ENCODE measurements around the gene ZNF593OS. TPM values are rescaled to one million over a fixed set of nuclear protein-coding genes. Genes with fewer than 3 reads are reported as not detected.

The ZNF593OS gene
- total and polyA plus RNA-seq, 4 donors = 0.10 to 0.32 TPM; not detected in 2

DNA sequence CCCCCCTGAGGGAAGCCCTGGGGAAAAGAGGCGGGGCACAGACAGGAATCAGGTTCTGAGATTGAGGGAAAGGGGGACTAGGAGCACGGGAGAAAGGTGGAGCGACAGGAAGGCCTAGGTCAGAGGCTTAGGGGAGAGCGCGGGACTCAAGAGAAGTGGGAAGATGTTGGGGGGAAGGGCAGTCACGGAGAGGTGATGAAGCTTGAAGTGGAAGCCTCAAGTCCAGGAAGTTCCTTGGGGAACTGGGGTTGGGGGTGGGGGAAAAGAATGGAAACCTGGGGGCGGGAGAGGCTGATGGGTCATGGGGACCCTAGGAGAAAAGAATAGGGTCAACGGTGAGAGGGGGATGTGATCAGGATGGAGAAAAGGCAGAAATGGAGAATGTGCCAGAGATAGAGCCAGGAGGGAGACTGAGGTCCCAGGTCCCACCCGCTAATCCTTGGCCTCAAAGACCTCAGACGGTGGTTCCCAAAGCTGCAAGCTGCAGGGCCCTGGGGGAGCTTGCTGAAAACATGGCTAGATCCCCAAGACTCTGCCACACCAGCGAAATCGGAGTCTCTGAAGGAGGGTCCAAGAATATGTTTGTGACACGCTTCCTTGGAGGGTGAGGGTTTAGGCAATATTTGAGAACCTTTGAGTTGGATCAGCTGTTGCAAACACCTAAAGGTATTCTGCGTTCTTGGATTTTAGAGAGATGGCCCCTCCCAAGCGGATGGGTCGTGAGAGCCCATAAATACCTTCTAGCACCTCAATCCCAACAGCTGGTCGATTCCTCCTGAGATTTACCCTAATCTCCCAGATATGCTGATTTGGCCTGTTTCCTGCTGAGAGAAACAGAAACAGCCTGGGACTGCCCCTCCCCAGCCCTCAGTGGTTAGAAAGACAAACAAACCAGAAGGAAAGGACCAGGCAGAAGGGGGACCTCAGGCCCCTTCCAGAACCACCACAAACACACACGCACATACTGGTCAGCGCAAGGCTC is 6.5 kb downstream of the ZNF593OS start:
- DNase-seq (ENCODE audit: low spot score) = no peak
- H3K4me1 ChIP-seq (ENCODE audit: control insufficient read depth in 4 of 4, insufficient read depth in 4 of 4, low read length in 3 of 4) = peaks cover 12 to 30% (median 18%) of the 10 kb centered on the region in 4 donors
- H3K9ac ChIP-seq (ENCODE audit: low read depth in 1 of 2, low read length in 2 of 2) = no peak overlapping the region
- H3K36me3 ChIP-seq (ENCODE audit: control insufficient read depth in 4 of 4, insufficient read depth in 3 of 4, low read depth in 1 of 4, low read length in 3 of 4) = no peaks in the 10 kb centered on the region
- H3K27me3 ChIP-seq (ENCODE audit: control insufficient read depth in 4 of 4, insufficient read depth in 4 of 4, low read length in 3 of 4) = peaks cover 0 to 2% (median 0%) of the 10 kb centered on the region in 4 donors
- no peak overlapping the region for H3K4me3 ChIP-seq (ENCODE audit: low read depth in 1 of 3, low read length in 3 of 3)
- H3K27ac ChIP-seq (ENCODE audit: low read depth in 1 of 2, low read length in 2 of 2) = no peak overlapping the region
- no peaks in the 10 kb centered on the region for H3K9me3 ChIP-seq (ENCODE audit: control insufficient read depth in 4 of 4, low read length in 3 of 4)
- WGBS = 77% methylated on average over 19 of the region's 19 CpGs
- TF ChIP-seq EGR1 (IDR thresholded peaks at IDR 0.05; ENCODE audit: low read depth in 2 of 2) (no peak), RAD21 (IDR thresholded peaks at IDR 0.05) (no peak)
- TF ChIP-seq, protein P1, sequence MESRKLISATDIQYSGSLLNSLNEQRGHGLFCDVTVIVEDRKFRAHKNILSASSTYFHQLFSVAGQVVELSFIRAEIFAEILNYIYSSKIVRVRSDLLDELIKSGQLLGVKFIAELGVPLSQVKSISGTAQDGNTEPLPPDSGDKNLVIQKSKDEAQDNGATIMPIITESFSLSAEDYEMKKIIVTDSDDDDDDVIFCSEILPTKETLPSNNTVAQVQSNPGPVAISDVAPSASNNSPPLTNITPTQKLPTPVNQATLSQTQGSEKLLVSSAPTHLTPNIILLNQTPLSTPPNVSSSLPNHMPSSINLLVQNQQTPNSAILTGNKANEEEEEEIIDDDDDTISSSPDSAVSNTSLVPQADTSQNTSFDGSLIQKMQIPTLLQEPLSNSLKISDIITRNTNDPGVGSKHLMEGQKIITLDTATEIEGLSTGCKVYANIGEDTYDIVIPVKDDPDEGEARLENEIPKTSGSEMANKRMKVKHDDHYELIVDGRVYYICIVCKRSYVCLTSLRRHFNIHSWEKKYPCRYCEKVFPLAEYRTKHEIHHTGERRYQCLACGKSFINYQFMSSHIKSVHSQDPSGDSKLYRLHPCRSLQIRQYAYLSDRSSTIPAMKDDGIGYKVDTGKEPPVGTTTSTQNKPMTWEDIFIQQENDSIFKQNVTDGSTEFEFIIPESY (IDR thresholded peaks at IDR 0.05) = no peak

- Histone ChIP-seq H3K27ac (ENCODE audit: low read depth in 1 of 2, low read length in 2 of 2) (no peak overlapping the region), H3K9me3 (ENCODE audit: control insufficient read depth in 4 of 4, low read length in 3 of 4) (no peaks in the 10 kb centered on the region), H3K4me3 (ENCODE audit: low read depth in 1 of 3, low read length in 3 of 3) (peak overlapping the region in 2 of 3 donors; percentile 44 to 49), H3K4me1 (ENCODE audit: control insufficient read depth in 4 of 4, insufficient read depth in 4 of 4, low read length in 3 of 4) (peaks cover 10 to 26% (median 18%) of the 10 kb centered on the region in 4 donors), H3K27me3 (ENCODE audit: control insufficient read depth in 4 of 4, insufficient read depth in 4 of 4, low read length in 3 of 4) (peaks cover 0 to 2% (median 0%) of the 10 kb centered on the region in 4 donors), H3K9ac (ENCODE audit: low read depth in 1 of 2, low read length in 2 of 2) (no peak overlapping the region), H3K36me3 (ENCODE audit: control insufficient read depth in 4 of 4, insufficient read depth in 3 of 4, low read depth in 1 of 4, low read length in 3 of 4) (no peaks in the 10 kb centered on the region)
- peak; percentile 52 for DNase-seq (ENCODE audit: low spot score)
- TF ChIP-seq CTCF (IDR thresholded peaks at IDR 0.05; ENCODE audit: low read depth, low read length, missing input control) (peak; percentile 39), JUND (IDR thresholded peaks at IDR 0.05) (no peak)
- TF ChIP-seq, protein P2, sequence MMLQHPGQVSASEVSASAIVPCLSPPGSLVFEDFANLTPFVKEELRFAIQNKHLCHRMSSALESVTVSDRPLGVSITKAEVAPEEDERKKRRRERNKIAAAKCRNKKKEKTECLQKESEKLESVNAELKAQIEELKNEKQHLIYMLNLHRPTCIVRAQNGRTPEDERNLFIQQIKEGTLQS (IDR thresholded peaks at IDR 0.05) = no peak
- 10% methylated on average over 72 of the region's 72 CpGs for WGBS
These were observed 7.4 kb downstream of the ZNF593OS start for GRCh38 chr1:26164036-26164860.

GRCh38 chr1:26163684-26164035 is 8.0 kb downstream of the ZNF593OS start:
- Histone ChIP-seq H3K27me3 (ENCODE audit: control insufficient read depth in 4 of 4, insufficient read depth in 4 of 4, low read length in 3 of 4) (peaks cover 0 to 2% (median 0%) of the 10 kb centered on the region in 4 donors), H3K9ac (ENCODE audit: low read depth in 1 of 2, low read length in 2 of 2) (no peak overlapping the region), H3K4me3 (ENCODE audit: low read depth in 1 of 3, low read length in 3 of 3) (peak overlapping the region in 1 of 3 donors; percentile 44), H3K9me3 (ENCODE audit: control insufficient read depth in 4 of 4, low read length in 3 of 4) (no peaks in the 10 kb centered on the region), H3K4me1 (ENCODE audit: control insufficient read depth in 4 of 4, insufficient read depth in 4 of 4, low read length in 3 of 4) (peaks cover 10 to 26% (median 18%) of the 10 kb centered on the region in 4 donors), H3K27ac (ENCODE audit: low read depth in 1 of 2, low read length in 2 of 2) (no peak overlapping the region), H3K36me3 (ENCODE audit: control insufficient read depth in 4 of 4, insufficient read depth in 3 of 4, low read depth in 1 of 4, low read length in 3 of 4) (no peaks in the 10 kb centered on the region)
- DNase-seq (ENCODE audit: low spot score) = no peak
- TF ChIP-seq EGR1 (IDR thresholded peaks at IDR 0.05; ENCODE audit: low read depth in 2 of 2) (no peak), RAD21 (IDR thresholded peaks at IDR 0.05) (no peak), HNF4A (conservative IDR thresholded peaks at IDR 0.05) (no peak), CTCF (IDR thresholded peaks at IDR 0.05; ENCODE audit: low read depth, low read length, missing input control) (no peak), MAX (IDR thresholded peaks at IDR 0.05) (no peak)
- TF ChIP-seq, protein P2 (IDR thresholded peaks at IDR 0.05) = no peak
- 43% methylated on average over 9 of the region's 9 CpGs for WGBS

All from liver (tissue), 9 donors.